H1 (cell line): ENCODE data around the gene COL4A2. TPM values are rescaled to one million over a fixed set of nuclear protein-coding genes. Genes with fewer than 3 reads are reported as not detected.

Experiments
- CTCF ChIA-PET: fragments of 300-600 bp; sonication (Branson Sonifier 250); formaldehyde crosslinking; loops from one replicate; lab custom pipeline; 2021; ENCODE audit not compliant: partially characterized antibody; lab: Charles Lee
- POLR2A ChIA-PET: fragments of 300-600 bp; sonication (Branson Sonifier 250); formaldehyde crosslinking; loops from one replicate; lab custom pipeline; 2021; ENCODE audit warnings: inconsistent platforms; ENCODE audit not compliant: partially characterized antibody; lab: Charles Lee
- DNase-seq, 2 experiments: peaks; one replicate each; pipeline versions ENCODE4 v3.0.0 to v3.0.0-alpha.2; 2010 to 2022; ENCODE audit warnings: low spot score in 2 of 2, low read depth in 1 of 2, mixed read lengths in 1 of 2
- FAIRE-seq: peaks from 2 replicates; lab custom pipeline; 2011; peaks lifted over from hg19 to GRCh38; lab: Jason Lieb, UNC
- H2AFZ ChIP-seq: 2 replicates; pipeline ENCODE4 v1.8.1; 2012; ENCODE audit warnings: low read length, inconsistent platforms
- H2AK5ac ChIP-seq: 2 replicates; pipeline ENCODE4 v1.6.1; 2013; ENCODE audit warnings: low read depth, low read length
- H2BK120ac ChIP-seq: replicated peaks from 2 replicates; pipeline ENCODE3; 2013; ENCODE audit warnings: low read depth, low read length, inconsistent platforms
- H2BK12ac ChIP-seq: 2 replicates; pipeline ENCODE4 v1.6.1; 2013; ENCODE audit warnings: low read depth, low read length
- H2BK15ac ChIP-seq: 2 replicates; pipeline ENCODE4 v1.6.1; 2013; ENCODE audit warnings: low read length
- H2BK20ac ChIP-seq: 2 replicates; pipeline ENCODE4 v1.6.1; 2013; ENCODE audit warnings: low read length
- H2BK5ac ChIP-seq: 2 replicates; pipeline ENCODE4 v1.6.1; 2013; ENCODE audit warnings: low read depth, low read length
- H3K14ac ChIP-seq: 2 replicates; pipeline ENCODE4 v1.6.1; 2013; ENCODE audit warnings: inconsistent platforms; ENCODE audit not compliant: insufficient read length
- H3K18ac ChIP-seq: 2 replicates; pipeline ENCODE4 v1.6.1; 2013; ENCODE audit warnings: low read length; ENCODE audit errors: extremely low read depth
- H3K23ac ChIP-seq: 2 replicates; pipeline ENCODE4 v1.6.1; 2013; ENCODE audit warnings: inconsistent platforms; ENCODE audit not compliant: insufficient read length
- H3K23me2 ChIP-seq: 2 replicates; pipeline ENCODE4 v1.6.1; 2013; ENCODE audit warnings: low read depth, low read length
- H3K27ac ChIP-seq: 2 replicates; pipeline ENCODE4 v1.6.1; 2011; ENCODE audit warnings: low read depth, low read length, inconsistent platforms
- H3K27me3 ChIP-seq, 4 experiments: replicated peaks in 1 of 4; 1 replicate in 1 of 4; 2 replicates in 3 of 4; pipeline versions ENCODE4 v1.6.1 to v1.8.1; 2011 to 2013; ENCODE audit warnings: low read length in 3 of 4, mild to moderate bottlenecking in 3 of 4, inconsistent platforms in 2 of 4, mixed read lengths in 2 of 4, moderate library complexity in 1 of 4; ENCODE audit not compliant: control insufficient read depth in 3 of 4, insufficient read depth in 3 of 4; ENCODE audit errors: extremely low read depth in 1 of 4
- H3K36me3 ChIP-seq, 4 experiments: 2 replicates each; pipeline versions ENCODE4 v1.6.1 to v1.8.1; 2011 to 2013; ENCODE audit warnings: mild to moderate bottlenecking in 4 of 4, low read length in 3 of 4, moderate library complexity in 2 of 4, control low read depth in 1 of 4, inconsistent platforms in 1 of 4; ENCODE audit not compliant: insufficient read depth in 4 of 4, control insufficient read depth in 2 of 4
- H3K4ac ChIP-seq: replicated peaks from 2 replicates; pipeline ENCODE3; 2013; ENCODE audit warnings: low read length, low read depth, mixed read lengths, inconsistent platforms; ENCODE audit not compliant: insufficient read length
- H3K4me1 ChIP-seq, 4 experiments: replicated peaks in 1 of 4; 1 replicate in 1 of 4; 2 replicates in 3 of 4; pipeline versions ENCODE4 v1.6.1 to v1.8.1; 2011 to 2013; ENCODE audit warnings: low read length in 3 of 4, inconsistent platforms in 2 of 4, mixed read lengths in 1 of 4; ENCODE audit not compliant: insufficient read depth in 4 of 4, control insufficient read depth in 3 of 4
- H3K4me2 ChIP-seq, 2 experiments: 2 replicates each; pipeline versions ENCODE4 v1.6.1 to v1.8.1; 2011 to 2013; ENCODE audit warnings: low read depth in 2 of 2, low read length in 2 of 2, control low read depth in 1 of 2, inconsistent platforms in 1 of 2, mild to moderate bottlenecking in 1 of 2; ENCODE audit not compliant: insufficient read depth in 1 of 2
- H3K4me3 ChIP-seq, 4 experiments: fragments of 200-600, 300-600 bp in 1 of 4; sonication (generic), shearing (Covaris generic), sonication (Bioruptor Twin) in 1 of 4; 2 replicates each; pipeline versions ENCODE4 v1.5.1 to v1.8.1; 2011 to 2016; ENCODE audit warnings: low read length in 4 of 4, low read depth in 3 of 4, control low read depth in 2 of 4, inconsistent platforms in 2 of 4, mild to moderate bottlenecking in 2 of 4, mixed read lengths in 1 of 4, moderate library complexity in 1 of 4; ENCODE audit not compliant: insufficient read depth in 2 of 4; ENCODE audit errors: extremely low read depth in 1 of 4
- H3K56ac ChIP-seq: replicated peaks from 2 replicates; pipeline ENCODE3; 2013; ENCODE audit warnings: low read depth, mild to moderate bottlenecking, mixed read lengths, low read length, inconsistent platforms; ENCODE audit not compliant: insufficient read length
- H3K79me1 ChIP-seq: 2 replicates; pipeline ENCODE4 v1.6.1; 2013; ENCODE audit warnings: low read depth, low read length, control low read depth
- H3K79me2 ChIP-seq, 2 experiments: 2 replicates each; pipeline versions ENCODE4 v1.6.1 to v1.8.1; 2012 to 2013; ENCODE audit warnings: low read length in 2 of 2, mild to moderate bottlenecking in 2 of 2, inconsistent platforms in 1 of 2; ENCODE audit not compliant: insufficient read depth in 2 of 2, control insufficient read depth in 1 of 2
- H3K9ac ChIP-seq, 4 experiments: replicated peaks in 1 of 4; 1 replicate in 1 of 4; 2 replicates in 3 of 4; pipeline versions ENCODE4 v1.6.1 to v1.8.1; 2011 to 2013; ENCODE audit warnings: low read depth in 3 of 4, low read length in 3 of 4, control low read depth in 2 of 4, mild to moderate bottlenecking in 2 of 4, moderate library complexity in 2 of 4, inconsistent platforms in 1 of 4; ENCODE audit errors: extremely low read depth in 1 of 4
- H3K9me3 ChIP-seq, 2 experiments: 2 replicates each; pipeline versions ENCODE4 v1.6.1 to v1.8.1; 2012 to 2013; ENCODE audit warnings: mild to moderate bottlenecking in 2 of 2, moderate library complexity in 2 of 2, control low read depth in 1 of 2, inconsistent platforms in 1 of 2, low read depth in 1 of 2, low read length in 1 of 2, mixed read lengths in 1 of 2; ENCODE audit not compliant: insufficient read depth in 2 of 2
- H4K20me1 ChIP-seq, 2 experiments: replicated peaks in 1 of 2; 2 replicates each; pipeline versions ENCODE3 to v1.8.1; 2011 to 2013; ENCODE audit warnings: inconsistent platforms in 2 of 2, low read length in 2 of 2, mild to moderate bottlenecking in 1 of 2; ENCODE audit not compliant: insufficient read depth in 2 of 2, control insufficient read depth in 1 of 2
- H4K5ac ChIP-seq: 2 replicates; pipeline ENCODE4 v1.6.1; 2013; ENCODE audit warnings: low read length, low read depth, mixed read lengths, inconsistent platforms; ENCODE audit not compliant: insufficient read length
- H4K8ac ChIP-seq: 2 replicates; pipeline ENCODE4 v1.8.0; 2013; ENCODE audit warnings: mild to moderate bottlenecking, moderate library complexity, low read length, inconsistent platforms; ENCODE audit not compliant: insufficient read depth; ENCODE audit errors: extremely low read depth
- H4K91ac ChIP-seq: replicated peaks from 2 replicates; pipeline ENCODE3; 2013; ENCODE audit warnings: low read length, mixed read lengths, inconsistent platforms; ENCODE audit not compliant: insufficient read length
- BCL11A ChIP-seq, 2 experiments: IDR thresholded peaks; one replicate each; pipeline ENCODE4 v1.6.1; 2011; ENCODE audit warnings: low read depth in 2 of 2, low read length in 2 of 2, mild to moderate bottlenecking in 2 of 2
- KDM5A ChIP-seq: fragments of 200-600 bp; IDR thresholded peaks from 2 replicates; pipeline ENCODE4 v1.7.1; 2012; ENCODE audit warnings: mild to moderate bottlenecking, low read length, inconsistent platforms, mixed read lengths
- WGBS, 2 experiments: shearing (Covaris generic) in 1 of 2; methylation state at CpG; one replicate each; pipeline versions ENCODE4 v1.1.6 to v1.1.7; 2013 to 2015; ENCODE audit warnings: low lambda C conversion rate in 2 of 2, mixed read lengths in 2 of 2, inconsistent platforms in 1 of 2, low coverage in 1 of 2, missing lambda C conversion rate in 1 of 2; ENCODE audit not compliant: insufficient replicate concordance in 2 of 2, insufficient coverage in 1 of 2, insufficient read length in 1 of 2; ENCODE audit errors: extremely low coverage in 1 of 2, missing lambda C conversion rate in 1 of 2; 5-methylcytosine and 5-hydroxymethylcytosine counted together
- polyA plus RNA-seq, 7 experiments: library from polyadenylated mRNA; depleted of rRNA in 3 of 7; stranded (reverse) in 5 of 7; unstranded in 2 of 7; fragments of >200 nt in 5 of 7; fragments of 200-250 nt in 2 of 7; gene quantifications; 1 replicate in 5 of 7; 2 replicates in 1 of 7; 4 replicates in 1 of 7; pipeline versions ENCODE4 v1.2.1 to v1.2.3, GENCODE V29; 2011 to 2013; ENCODE audit warnings: missing spikeins in 2 of 7, mixed read lengths in 2 of 7
- total RNA-seq: library from RNA; stranded (reverse); fragmentation: NEBNext Ultra II Directional; extraction: Animal tissue kit (Norgen Biotek cat#: 25700); gene quantifications from 2 replicates; pipeline ENCODE4 v1.2.1, GENCODE V29; 2021

The COL4A2 gene
- total and polyA plus RNA-seq, 2 of the 8 experiments (the other 6 are each of a cell fraction or from before 2014, with no cell fraction given): 80.4 to 87.3 TPM

- H3K79me1 ChIP-seq: no peaks in the 10 kb centered on the region; the same call in 1 of the 2 replicates
- FAIRE-seq: no peak
- H3K4me1 ChIP-seq: no peaks in the 10 kb centered on the region
- H3K18ac ChIP-seq: no peak overlapping the region
- no peak overlapping the region for H2AFZ ChIP-seq
- H3K4me2 ChIP-seq: no peak overlapping the region
- H2BK5ac ChIP-seq: no peak overlapping the region
- H3K23me2 ChIP-seq: no peaks in the 10 kb centered on the region
- no peak overlapping the region for H3K14ac ChIP-seq
- ChIA-PET CTCF (interaction anchor here (3.2 kb wide), 1 partner anchor 9 kb away, joined by 13 read pairs; no protein-coding TSS in a partner anchor), POLR2A (no interaction called here)
- no peak overlapping the region for H2BK12ac ChIP-seq
- no peaks in the 10 kb centered on the region for H4K20me1 ChIP-seq
- no peak overlapping the region for H4K8ac ChIP-seq
- H3K56ac ChIP-seq: no peak overlapping the region
- H2BK15ac ChIP-seq: no peak overlapping the region
- no peak overlapping the region for H3K4ac ChIP-seq
- no peaks in the 10 kb centered on the region for H3K79me2 ChIP-seq
- no peak overlapping the region for H4K91ac ChIP-seq
- no peak overlapping the region for H2BK120ac ChIP-seq
- TF ChIP-seq KDM5A (no peak), BCL11A (IDR thresholded peaks at IDR 0.05; ENCODE audit: low read depth in 2 of 2, low read length in 2 of 2) (no peak)
- no peak overlapping the region for H2AK5ac ChIP-seq
- H2BK20ac ChIP-seq: no peak overlapping the region
- no peak overlapping the region for H3K4me3 ChIP-seq
- 96% methylated on average over 4 of the region's 4 CpGs; no CpG with 5 or more reads in 1 of the 2 experiments for WGBS, 2 experiments
- peaks cover 0 to 12% (median 0%) of the 10 kb centered on the region in 4 experiments; a peak in 2 of 8 replicates for H3K36me3 ChIP-seq
- H3K23ac ChIP-seq: no peak overlapping the region
- H3K27me3 ChIP-seq: no peaks in the 10 kb centered on the region
- H4K5ac ChIP-seq: no peak overlapping the region
- H3K27ac ChIP-seq: no peak overlapping the region
- no peaks in the 10 kb centered on the region for H3K9me3 ChIP-seq
- no peak overlapping the region for H3K9ac ChIP-seq
- no peak for DNase-seq
Observed at GRCh38 chr13:110421061-110421460, 114.0 kb downstream of the COL4A2 start.
